K562 (cell line): ENCODE data around the gene EME1. TPM values are rescaled to one million over a fixed set of nuclear protein-coding genes. Genes with fewer than 3 reads are reported as not detected.

Source experiments
- CBX3 ChIP-seq, 2 experiments: IDR thresholded peaks; 1 replicate in 1 of 2; 2 replicates in 1 of 2; pipeline ENCODE4 v1.6.1; 2012; ENCODE audit warnings: inconsistent platforms in 2 of 2, low read length in 2 of 2, borderline replicate concordance in 1 of 2, control low read depth in 1 of 2
- DPF2 ChIP-seq: fragments of 450-650 bp; IDR thresholded peaks from 2 replicates; pipeline ENCODE4 v1.6.1; 2016
- E2F3 ChIP-seq: fragments of 250-450 bp; sonication (Bioruptor Pico); IDR thresholded peaks from 2 replicates; pipeline ENCODE4 v1.4.0; 2020; ENCODE audit warnings: mild to moderate bottlenecking
- E2F4 ChIP-seq: sonication (generic); formaldehyde crosslinking; IDR thresholded peaks from 2 replicates; pipeline ENCODE4 v1.8.0; 2022; ENCODE audit warnings: mild to moderate bottlenecking, low read depth, missing genetic modification reagents
- FOXJ2 ChIP-seq: fragments of 200-800 bp; sonication (Bioruptor generic); IDR thresholded peaks from 2 replicates; pipeline ENCODE4 v1.6.1; 2016; ENCODE audit warnings: missing genetic modification characterization, missing compliant biosample characterization
- HMGN3 ChIP-seq: IDR thresholded peaks from 2 replicates; pipeline ENCODE4 v1.6.1; 2011; ENCODE audit warnings: borderline replicate concordance, low read depth, mild to moderate bottlenecking, mixed read lengths, low read length; ENCODE audit not compliant: insufficient read length; ENCODE audit errors: extremely low read depth
- JUN ChIP-seq, 2 experiments: sonication (generic) in 1 of 2; formaldehyde crosslinking in 1 of 2; IDR thresholded peaks; 2 replicates each; pipeline versions ENCODE4 v1.6.1 to v1.8.0; 2012 to 2022; ENCODE audit warnings: borderline replicate concordance in 2 of 2, mild to moderate bottlenecking in 2 of 2, improper control_type of control experiment in 1 of 2, low read depth in 1 of 2, low read length in 1 of 2, missing genetic modification reagents in 1 of 2
- JUND ChIP-seq, 2 experiments: IDR thresholded peaks; 2 replicates in 1 of 2; 3 replicates in 1 of 2; pipeline ENCODE4 v1.6.1; 2011; ENCODE audit warnings: borderline replicate concordance in 2 of 2, low read depth in 2 of 2, low read length in 2 of 2, improper control_type of control experiment in 1 of 2, missing biosample characterization in 1 of 2, missing genetic modification characterization in 1 of 2, missing genetic modification reagents in 1 of 2
- KAT2B ChIP-seq: IDR thresholded peaks from one replicate; pipeline ENCODE4 v1.6.1; 2012; ENCODE audit warnings: low read depth, mild to moderate bottlenecking, control low read depth, inconsistent platforms, low read length, moderate library complexity
- NFIC ChIP-seq: fragments of 450-650 bp; IDR thresholded peaks from 2 replicates; pipeline ENCODE4 v1.6.1; 2017; ENCODE audit warnings: mild to moderate bottlenecking, inconsistent platforms
- PHF8 ChIP-seq: fragments of 200-600 bp; sonication (generic); IDR thresholded peaks from 2 replicates; pipeline ENCODE4 v1.6.1; 2012; ENCODE audit warnings: mixed run types, mild to moderate bottlenecking, inconsistent platforms, low read length, moderate library complexity, borderline replicate concordance
- POLR2AphosphoS2 ChIP-seq: IDR thresholded peaks from 2 replicates; pipeline ENCODE4 v1.6.1; 2012; ENCODE audit warnings: low read length, improper control_type of control experiment
- POLR2H ChIP-seq: IDR thresholded peaks from 2 replicates; pipeline ENCODE4 v1.6.1; 2016; ENCODE audit warnings: missing genetic modification characterization, low read depth, mild to moderate bottlenecking, control low read depth, missing compliant biosample characterization, moderate library complexity
- SIRT6 ChIP-seq: IDR thresholded peaks from one replicate; pipeline ENCODE4 v1.6.1; 2012; ENCODE audit warnings: low read depth, mild to moderate bottlenecking, control low read depth, inconsistent platforms, low read length, moderate library complexity
- TAF1 ChIP-seq: IDR thresholded peaks from 2 replicates; pipeline ENCODE4 v1.6.1; 2011; ENCODE audit warnings: mild to moderate bottlenecking, low read length, moderate library complexity; ENCODE audit not compliant: insufficient read depth, control insufficient read depth, severe bottlenecking; ENCODE audit errors: extremely low read depth
- ZFPM2 ChIP-seq: fragments of 250-450 bp; sonication (Bioruptor Pico); IDR thresholded peaks from 2 replicates; pipeline ENCODE4 v1.5.1; 2022; ENCODE audit warnings: mild to moderate bottlenecking
- ZNF431 ChIP-seq: sonication (generic); formaldehyde crosslinking; IDR thresholded peaks from 2 replicates; pipeline ENCODE4 v1.8.0; 2022; ENCODE audit warnings: mild to moderate bottlenecking, missing genetic modification reagents
- polyA plus RNA-seq, 8 experiments: library from polyadenylated mRNA; depleted of rRNA in 4 of 8; stranded (reverse) in 5 of 8; unstranded in 3 of 8; fragments of >200 nt; fragmentation: Nextera tagmentation in 2 of 8; fragmentation: Illumina TruSeq in 1 of 8; extraction: Ambion mirVana in 2 of 8; extraction: Trizol in 1 of 8; gene quantifications; 2 replicates each; pipeline versions ENCODE4 v1.2.1 to v1.2.3, GENCODE V29; 2011 to 2014; ENCODE audit warnings: inconsistent platforms in 1 of 8, missing spikeins in 1 of 8
- total RNA-seq, 7 experiments: library from RNA; depleted of rRNA in 6 of 7; stranded (reverse); fragments of >200 nt in 6 of 7; fragmentation: Illumina TruSeq in 2 of 7; extraction: Trizol in 2 of 7; gene quantifications; 2 replicates each; pipeline versions ENCODE4 v1.2.1 to v1.2.3, GENCODE V29; 2011 to 2021; ENCODE audit warnings: low replicate concordance in 1 of 7
- TF ChIP-seq, protein P1 (sequence below): fragments of 450-650 bp; formaldehyde crosslinking; IDR thresholded peaks from 2 replicates; pipeline ENCODE4 v1.4.0; 2022; ENCODE audit warnings: missing genetic modification characterization
- TF ChIP-seq, protein P2 (sequence below), 2 experiments: IDR thresholded peaks in 1 of 2; conservative IDR thresholded peaks in 1 of 2; 2 replicates each; pipeline ENCODE4 v1.6.1; 2016; ENCODE audit warnings: low read depth in 2 of 2, mild to moderate bottlenecking in 1 of 2, missing compliant biosample characterization in 1 of 2, missing genetic modification characterization in 1 of 2, moderate library complexity in 1 of 2

EME1 gene
- total and polyA plus RNA-seq, 9 of the 15 experiments (the other 6 are each of a cell fraction or from before 2014, with no cell fraction given), result 14.6 to 44.1 (median 24.0) TPM

DNA sequence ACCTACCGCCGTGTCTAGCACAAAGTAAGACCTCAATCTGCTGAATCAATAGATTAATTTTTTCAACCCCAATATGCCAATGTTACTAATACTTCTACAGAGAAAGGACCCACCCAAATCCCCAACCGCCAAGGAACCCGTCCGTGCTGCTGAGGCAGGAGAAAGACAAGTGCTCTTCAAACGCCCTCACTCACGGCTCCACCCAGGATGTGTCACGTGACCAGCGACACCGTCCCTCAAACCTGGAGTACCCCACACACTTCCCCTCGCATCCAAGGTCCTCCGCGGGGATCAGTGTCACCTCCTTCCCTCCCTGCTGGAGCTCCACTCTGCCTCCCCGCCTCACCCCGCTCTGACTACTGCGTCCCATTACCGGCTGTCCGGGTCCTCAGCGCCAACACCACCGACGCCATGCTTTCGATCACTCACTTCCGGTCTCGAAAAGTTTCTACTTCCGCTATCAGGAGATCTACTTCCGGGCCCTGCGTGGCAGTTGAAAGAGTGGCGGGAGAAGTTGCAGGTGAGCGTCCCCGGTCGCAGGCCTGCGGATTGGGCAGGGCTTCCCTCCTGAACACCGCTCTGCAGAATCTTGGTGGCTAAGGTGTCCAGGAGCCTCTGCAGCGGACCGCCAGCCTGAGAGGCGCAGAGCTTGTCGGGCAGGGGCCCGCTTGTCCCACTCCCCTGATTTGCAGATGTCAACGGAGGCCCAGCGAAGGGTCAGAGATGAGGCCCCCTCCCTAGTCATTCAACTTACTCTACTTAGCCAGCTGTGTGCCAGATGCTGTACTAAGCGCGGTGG, at the start of gene EME1, which contains the start of gene MRPL27 (continued):
- no peak for TF ChIP-seq HMGN3
- TF ChIP-seq, protein P1, sequence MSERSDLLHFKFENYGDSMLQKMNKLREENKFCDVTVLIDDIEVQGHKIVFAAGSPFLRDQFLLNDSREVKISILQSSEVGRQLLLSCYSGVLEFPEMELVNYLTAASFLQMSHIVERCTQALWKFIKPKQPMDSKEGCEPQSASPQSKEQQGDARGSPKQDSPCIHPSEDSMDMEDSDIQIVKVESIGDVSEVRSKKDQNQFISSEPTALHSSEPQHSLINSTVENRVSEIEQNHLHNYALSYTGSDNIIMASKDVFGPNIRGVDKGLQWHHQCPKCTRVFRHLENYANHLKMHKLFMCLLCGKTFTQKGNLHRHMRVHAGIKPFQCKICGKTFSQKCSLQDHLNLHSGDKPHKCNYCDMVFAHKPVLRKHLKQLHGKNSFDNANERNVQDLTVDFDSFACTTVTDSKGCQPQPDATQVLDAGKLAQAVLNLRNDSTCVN (CRISPR knock-in tag), result peak; percentile 75; the same call in 1 of the 2 replicates
- TF ChIP-seq FOXJ2 (tag), result no peak
- TF ChIP-seq ZNF431 (CRISPR knock-in tag), result peak; percentile 60; the same call in 1 of the 2 replicates
- peak; percentile 94 for TF ChIP-seq POLR2AphosphoS2
- TF ChIP-seq ZFPM2 (CRISPR knock-in tag), result no peak
- TF ChIP-seq POLR2H (tag), result peak; percentile 79
- peak; percentile 67 for TF ChIP-seq DPF2
- TF ChIP-seq CBX3 (IDR thresholded peaks at IDR 0.05; ENCODE audit: borderline replicate concordance in 1 of 2, low read length in 2 of 2), result no peak; a peak in 1 of 3 replicates
- no peak for TF ChIP-seq KAT2B
- TF ChIP-seq SIRT6, result no peak
- TF ChIP-seq, protein P2, sequence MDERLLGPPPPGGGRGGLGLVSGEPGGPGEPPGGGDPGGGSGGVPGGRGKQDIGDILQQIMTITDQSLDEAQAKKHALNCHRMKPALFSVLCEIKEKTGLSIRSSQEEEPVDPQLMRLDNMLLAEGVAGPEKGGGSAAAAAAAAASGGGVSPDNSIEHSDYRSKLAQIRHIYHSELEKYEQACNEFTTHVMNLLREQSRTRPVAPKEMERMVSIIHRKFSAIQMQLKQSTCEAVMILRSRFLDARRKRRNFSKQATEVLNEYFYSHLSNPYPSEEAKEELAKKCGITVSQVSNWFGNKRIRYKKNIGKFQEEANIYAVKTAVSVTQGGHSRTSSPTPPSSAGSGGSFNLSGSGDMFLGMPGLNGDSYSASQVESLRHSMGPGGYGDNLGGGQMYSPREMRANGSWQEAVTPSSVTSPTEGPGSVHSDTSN (CRISPR knock-in tag; IDR thresholded peaks at IDR 0.05; ENCODE audit: low read depth), result no peak
- TF ChIP-seq, protein P2 (tag; conservative IDR thresholded peaks at IDR 0.05; ENCODE audit: low read depth), result peak; percentile 40; the same call in 1 of the 2 replicates
- TF ChIP-seq JUND (IDR thresholded peaks at IDR 0.05; ENCODE audit: borderline replicate concordance, low read depth, low read length), result peak; percentile 3; the same call in 1 of the 2 replicates
- TF ChIP-seq JUND (tag; IDR thresholded peaks at IDR 0.05; ENCODE audit: borderline replicate concordance, low read depth, low read length), result peak; percentile 53; the same call in 1 of the 3 replicates
- peak; percentile 86; the same call in 1 of the 2 replicates for TF ChIP-seq E2F4 (CRISPR knock-in tag)
- TF ChIP-seq TAF1, result peak; percentile 95
- peak; percentile 50; the same call in 1 of the 2 replicates for TF ChIP-seq JUN (IDR thresholded peaks at IDR 0.05; ENCODE audit: borderline replicate concordance, low read depth, low read length)
- peak; percentile 36; the same call in 1 of the 2 replicates for TF ChIP-seq JUN (CRISPR knock-in tag; IDR thresholded peaks at IDR 0.05; ENCODE audit: borderline replicate concordance)
- TF ChIP-seq PHF8, result peak; percentile 100
- peak; percentile 66 for TF ChIP-seq NFIC
- TF ChIP-seq E2F3, result peak; percentile 90
